Panc1 (cell line): ENCODE data around the gene HAX1.

Source experiments
- CTCF ChIP-seq: fragments of 450-650 bp; IDR thresholded peaks from 2 replicates; pipeline ENCODE4 v1.5.1; 2017; ENCODE audit warnings: mild to moderate bottlenecking
- POLR2AphosphoS5 ChIP-seq: IDR thresholded peaks from 2 replicates; pipeline ENCODE4 v1.6.1; 2012; ENCODE audit warnings: mild to moderate bottlenecking, low read depth, low read length, moderate library complexity
- REST ChIP-seq, 2 experiments: IDR thresholded peaks; 2 replicates each; pipeline ENCODE4 v1.6.1; 2011 to 2012; ENCODE audit warnings: low read depth in 2 of 2, control low read depth in 1 of 2, low read length in 1 of 2, mild to moderate bottlenecking in 1 of 2, moderate library complexity in 1 of 2; ENCODE audit not compliant: insufficient read depth in 1 of 2
- SIN3A ChIP-seq: IDR thresholded peaks from 2 replicates; pipeline ENCODE4 v1.6.1; 2012; ENCODE audit warnings: low read depth, mild to moderate bottlenecking, low read length, moderate library complexity, borderline replicate concordance; ENCODE audit not compliant: insufficient read depth
- TCF7L2 ChIP-seq: IDR thresholded peaks from 2 replicates; pipeline ENCODE4 v1.6.1; 2011; ENCODE audit warnings: mild to moderate bottlenecking, low read depth, low read length, inconsistent platforms

DNA sequence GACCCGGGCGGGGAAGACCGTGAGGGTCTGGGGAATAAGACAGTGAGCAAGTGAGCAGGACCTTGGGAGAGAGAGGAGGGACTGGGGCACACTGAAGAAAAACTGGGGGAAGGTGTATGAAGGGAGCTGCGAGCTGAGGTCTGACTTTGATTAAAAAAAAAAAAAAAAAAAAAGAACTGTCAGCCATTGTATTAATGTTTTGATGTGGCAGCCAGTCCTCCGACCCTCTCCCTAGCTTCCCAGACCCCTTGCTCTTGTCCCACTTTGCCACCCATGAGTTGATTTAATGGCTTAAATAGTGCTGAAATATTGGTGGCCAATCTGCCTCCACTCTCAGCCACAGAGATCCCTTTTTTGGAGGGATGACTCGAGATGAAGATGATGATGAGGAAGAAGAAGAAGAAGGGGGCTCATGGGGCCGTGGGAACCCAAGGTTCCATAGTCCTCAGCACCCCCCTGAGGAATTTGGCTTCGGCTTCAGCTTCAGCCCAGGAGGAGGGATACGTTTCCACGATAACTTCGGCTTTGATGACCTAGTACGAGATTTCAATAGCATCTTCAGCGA lies 652 bp downstream of the HAX1 start:
- TF ChIP-seq CTCF, result no peak
- TF ChIP-seq REST (IDR thresholded peaks at IDR 0.05; ENCODE audit: insufficient read depth in 1 of 2, low read depth in 2 of 2, low read length in 1 of 2), result no peak
- TF ChIP-seq POLR2AphosphoS5, result no peak
- no peak for TF ChIP-seq SIN3A
- TF ChIP-seq TCF7L2, result no peak
